Measurements from ENCODE around the gene SIX4.

Gene SIX4

GRCh38 chr14:60721326-60722106 lies 2.6 kb downstream of the SIX4 start:
- peak; percentile 69 for DNase-seq (ENCODE audit: low spot score)

GRCh38 chr14:60720962-60721325 lies 3.2 kb downstream of the SIX4 start:
- DNase-seq (ENCODE audit: low spot score) = no peak

- DNase-seq (ENCODE audit: low spot score) = no peak
Observed at GRCh38 chr14:60720391-60720790, 3.8 kb downstream of the SIX4 start.

- no peak for DNase-seq (ENCODE audit: low spot score)
Observed at GRCh38 chr14:60713513-60713912, 10.6 kb downstream of the SIX4 start.

GRCh38 chr14:60710494-60710893 lies 13.7 kb downstream of the SIX4 start:
- no peak for DNase-seq (ENCODE audit: low spot score)

GRCh38 chr14:60707858-60708257 lies 16.3 kb downstream of the SIX4 start:
- DNase-seq (ENCODE audit: low spot score) = no peak

GRCh38 chr14:60705100-60705499 lies 19.1 kb downstream of the SIX4 start:
- no peak for DNase-seq (ENCODE audit: low spot score)

GRCh38 chr14:60700598-60700997 lies 23.6 kb downstream of the SIX4 start:
- DNase-seq (ENCODE audit: low spot score) = no peak

GRCh38 chr14:60695327-60695726 lies 28.8 kb downstream of the SIX4 start:
- no peak for DNase-seq (ENCODE audit: low spot score)

- DNase-seq (ENCODE audit: low spot score) = peak; percentile 5
Observed at GRCh38 chr14:60691383-60692113, 32.6 kb downstream of the SIX4 start.

GRCh38 chr14:60686865-60687264 lies 37.3 kb downstream of the SIX4 start:
- no peak for DNase-seq (ENCODE audit: low spot score)

GRCh38 chr14:60684203-60684602 lies 39.9 kb downstream of the SIX4 start:
- DNase-seq (ENCODE audit: low spot score) = no peak

- DNase-seq (ENCODE audit: low spot score) = no peak
Observed at GRCh38 chr14:60681271-60681670, 42.9 kb downstream of the SIX4 start.

- DNase-seq (ENCODE audit: low spot score) = no peak
Observed at GRCh38 chr14:60680511-60680910, 43.6 kb downstream of the SIX4 start.

- no peak for DNase-seq (ENCODE audit: low spot score)
Observed at GRCh38 chr14:60679566-60680258, 44.4 kb downstream of the SIX4 start.

- DNase-seq (ENCODE audit: low spot score) = no peak
Observed at GRCh38 chr14:60677701-60678100, 46.5 kb downstream of the SIX4 start.

- no peak for DNase-seq (ENCODE audit: low spot score)
Observed at GRCh38 chr14:60670989-60671388, 53.2 kb downstream of the SIX4 start.

GRCh38 chr14:60668431-60669112 lies 55.6 kb downstream of the SIX4 start:
- DNase-seq (ENCODE audit: low spot score) = no peak

- no peak for DNase-seq (ENCODE audit: low spot score)
Observed at GRCh38 chr14:60665177-60665550, 59.0 kb downstream of the SIX4 start.

GRCh38 chr14:60662982-60663381 lies 61.2 kb downstream of the SIX4 start:
- no peak for DNase-seq (ENCODE audit: low spot score)

GRCh38 chr14:60661721-60662120 lies 62.4 kb downstream of the SIX4 start:
- DNase-seq (ENCODE audit: low spot score) = no peak

Data from kidney tubule cell (primary cell).